Measurements from ENCODE around the gene ZFPM1.

Gene ZFPM1

GRCh38 chr16:88548131-88548874 lies 95.2 kb downstream of the ZFPM1 start:
- DNase-seq, result no peak

DNA sequence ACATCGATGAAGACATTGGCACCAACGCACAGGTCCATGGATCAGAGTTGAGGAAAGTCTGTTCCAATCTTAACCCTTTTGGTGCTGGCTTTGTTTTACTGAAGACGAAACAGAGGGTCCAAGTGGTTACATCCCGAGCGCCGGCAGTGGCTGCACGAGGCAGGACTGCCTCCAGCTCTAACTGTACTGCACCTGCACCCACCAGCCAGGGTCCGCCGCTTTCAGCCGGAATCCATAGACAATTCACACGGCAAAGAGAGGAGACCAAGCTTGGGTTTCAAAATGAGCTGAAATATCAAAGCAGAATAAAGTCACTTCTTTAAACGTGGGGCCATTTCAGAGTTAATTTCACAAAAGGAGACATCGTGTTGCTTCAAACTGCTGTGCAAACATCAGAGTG lies 95.9 kb downstream of the ZFPM1 start:
- no peak for DNase-seq

DNA sequence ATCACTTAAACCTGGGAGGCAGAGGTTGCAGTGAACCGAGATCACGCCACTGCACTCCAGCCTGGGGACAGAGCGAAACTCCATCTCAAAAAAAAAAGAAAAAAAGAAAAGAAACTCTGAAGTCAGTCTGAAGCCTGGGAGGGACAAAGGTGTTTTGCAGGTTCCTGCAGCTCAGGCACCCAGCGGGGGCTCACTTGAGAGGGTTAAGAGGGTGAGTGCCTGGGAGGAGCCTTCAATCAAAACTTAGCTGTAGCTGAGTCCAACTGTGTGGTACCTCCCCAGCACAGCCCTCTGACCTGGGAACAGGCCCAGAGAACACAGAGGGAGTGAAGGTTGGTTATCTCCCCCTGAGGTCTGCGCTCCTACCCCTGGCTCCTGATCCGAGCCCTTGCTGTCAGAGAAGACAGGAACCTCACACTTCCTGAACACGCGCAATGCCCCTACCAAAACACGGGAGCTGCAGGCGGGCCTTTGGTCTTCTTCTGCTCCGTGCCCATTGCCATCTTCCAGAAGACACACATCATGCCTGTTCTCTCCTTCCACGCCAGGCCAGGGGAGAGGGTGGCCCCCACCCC lies 96.7 kb downstream of the ZFPM1 start:
- DNase-seq, result no peak

GRCh38 chr16:88550246-88550661 lies 97.2 kb downstream of the ZFPM1 start:
- peak; percentile 6 for DNase-seq

- no peak for DNase-seq
These were observed 99.1 kb downstream of the ZFPM1 start for GRCh38 chr16:88552166-88552565.

DNA sequence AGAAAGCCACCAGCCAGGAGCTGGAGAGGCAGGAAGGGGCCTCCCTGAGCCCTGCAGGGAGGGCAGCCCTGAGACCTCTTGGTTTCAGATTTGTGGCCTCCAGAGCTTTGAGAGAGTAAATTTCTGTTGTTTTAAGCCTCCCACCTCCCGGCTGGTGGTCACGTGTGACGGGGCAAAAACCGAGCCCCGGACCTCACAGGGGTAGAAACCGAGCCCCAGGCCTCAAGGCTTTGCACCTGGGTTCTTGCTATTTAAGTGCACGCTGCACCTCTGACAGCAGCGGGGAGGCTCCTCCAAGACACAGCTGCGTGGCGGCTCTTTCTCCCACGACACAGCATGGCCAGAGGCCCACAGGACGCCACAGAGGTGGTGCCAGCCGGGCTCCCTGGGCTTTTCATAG lies 99.7 kb downstream of the ZFPM1 start:
- no peak for DNase-seq

DNA sequence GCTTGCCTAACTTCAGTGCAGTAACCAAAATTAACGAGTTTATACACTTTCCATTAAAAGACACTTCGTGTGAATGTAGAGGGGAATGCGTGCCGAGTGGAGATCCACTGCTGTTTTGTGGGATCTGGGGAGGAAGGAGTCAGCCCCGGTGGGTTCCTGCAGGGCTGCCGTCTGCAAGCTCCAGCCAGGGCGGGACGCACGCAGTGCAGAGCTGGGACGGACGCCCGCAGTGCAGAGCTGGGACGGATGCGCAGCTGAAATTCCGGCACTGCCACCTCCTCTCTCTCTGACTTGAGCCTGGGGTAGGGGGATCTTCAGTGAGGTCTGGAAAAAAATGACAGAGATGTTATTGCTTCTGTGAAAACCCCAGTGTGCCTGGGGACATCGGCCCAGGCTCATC lies 100.7 kb downstream of the ZFPM1 start:
- DNase-seq, result no peak

GRCh38 chr16:88554711-88555264 lies 101.7 kb downstream of the ZFPM1 start:
- DNase-seq, result no peak

GRCh38 chr16:88556294-88556988 lies 103.4 kb downstream of the ZFPM1 start:
- no peak for DNase-seq

DNA sequence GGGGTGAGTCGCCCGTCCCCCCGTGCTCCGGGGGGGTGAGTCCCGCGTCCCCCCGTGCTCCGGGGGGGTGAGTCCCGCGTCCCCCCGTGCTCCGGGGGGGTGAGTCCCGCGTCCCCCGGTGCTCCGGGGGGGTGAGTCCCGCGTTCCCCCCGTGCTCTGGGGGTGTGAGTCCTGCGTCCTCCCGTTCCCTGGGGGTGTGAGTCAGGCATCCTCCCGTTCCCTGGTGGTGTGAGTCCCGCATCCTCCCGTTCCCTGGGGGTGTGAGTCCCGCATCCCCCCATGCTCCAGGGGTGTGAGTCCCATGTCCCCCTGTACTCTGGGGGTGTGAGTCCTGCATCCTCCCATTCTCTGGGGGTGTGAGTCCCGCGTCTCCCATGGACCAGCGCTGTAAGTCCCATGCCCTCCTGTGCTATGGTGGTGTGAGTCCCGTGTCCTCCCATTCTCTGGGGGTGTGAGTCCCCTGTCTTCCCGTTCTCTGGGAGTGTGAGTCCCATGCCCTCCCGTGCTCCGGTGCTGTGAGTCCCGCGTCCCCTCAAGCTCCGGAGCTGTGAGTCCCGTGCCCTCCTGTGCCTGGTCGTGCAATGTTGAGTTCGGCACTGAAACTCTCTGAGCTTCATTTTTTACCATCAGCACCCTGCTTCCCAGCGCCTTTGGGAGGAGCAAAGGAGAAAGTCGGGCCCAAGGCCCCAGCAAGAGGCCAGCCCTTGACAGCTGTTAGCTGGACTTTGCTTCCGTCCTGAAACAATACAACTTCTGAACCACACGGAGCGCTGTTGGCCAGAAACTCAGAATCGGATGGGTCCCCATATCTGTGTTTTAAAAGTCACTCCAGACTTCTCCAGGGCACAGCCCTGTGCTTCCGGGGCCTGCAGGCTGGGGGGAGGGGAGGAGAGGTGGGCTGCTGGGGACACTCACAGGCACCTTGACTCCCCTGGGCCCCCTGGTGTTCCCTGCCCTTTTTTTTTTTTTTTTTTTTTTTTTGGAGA lies 105.7 kb downstream of the ZFPM1 start:
- peak; percentile 17 for DNase-seq

DNA sequence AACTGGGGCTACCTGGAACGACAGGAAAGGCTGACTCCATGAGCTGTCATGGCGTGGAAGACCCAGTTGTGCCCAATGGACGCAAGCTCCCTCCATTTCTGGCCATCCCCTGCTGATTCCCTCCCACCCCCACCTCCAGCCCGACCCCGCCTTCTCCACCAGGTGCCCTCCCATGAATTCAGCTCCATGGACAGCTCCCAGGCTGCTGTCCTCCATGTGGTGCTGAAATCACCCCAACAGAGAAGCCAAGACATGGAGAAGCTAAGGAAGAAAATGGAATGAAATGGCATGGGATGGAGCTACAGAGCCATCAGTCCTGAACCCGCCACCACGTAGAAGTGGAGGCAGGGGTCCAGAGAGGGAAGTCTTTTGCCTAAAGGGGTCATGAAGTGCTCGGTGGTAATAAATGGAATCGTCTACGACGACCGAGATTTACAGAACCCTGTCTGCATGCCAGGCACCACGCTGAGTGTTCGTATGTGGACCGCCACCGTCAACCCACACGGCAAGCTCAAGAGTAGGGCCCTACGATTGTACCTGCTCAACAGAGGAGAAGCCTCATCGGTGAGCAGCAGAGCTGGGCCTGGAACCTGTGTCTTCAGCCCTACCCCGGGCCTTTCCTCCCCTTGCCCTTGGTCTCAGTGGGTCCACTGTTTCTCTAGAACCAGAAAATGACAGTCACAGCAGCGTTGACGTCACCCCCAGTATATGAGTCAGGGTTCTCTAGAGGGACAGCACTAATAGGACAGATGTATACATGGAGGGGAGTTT lies 107.8 kb downstream of the ZFPM1 start:
- no peak for DNase-seq

- DNase-seq, result peak; percentile 21
These were observed 108.6 kb downstream of the ZFPM1 start for GRCh38 chr16:88561485-88562359.

DNA sequence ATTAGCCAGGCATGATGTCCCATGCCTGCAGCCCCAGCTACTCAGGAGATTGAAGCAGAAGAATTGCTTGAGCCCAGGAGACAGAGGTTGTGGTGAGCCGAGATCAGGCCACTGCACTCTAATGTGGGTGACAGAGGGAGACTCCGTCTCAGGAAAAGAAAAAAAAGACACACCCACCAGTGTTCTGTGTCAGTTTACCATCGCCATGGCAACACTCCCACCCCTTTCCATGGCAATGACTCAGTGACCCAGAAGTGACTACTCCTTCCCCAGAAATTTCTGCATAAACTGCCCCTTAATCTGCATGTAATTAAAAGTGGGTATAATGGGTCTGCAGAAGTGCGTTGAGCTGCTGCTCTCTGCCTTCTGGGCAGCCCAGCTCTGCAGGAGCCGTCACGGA lies 113.1 kb downstream of the ZFPM1 start:
- no peak for DNase-seq

GRCh38 chr16:88568710-88569613 lies 115.9 kb downstream of the ZFPM1 start:
- DNase-seq, result no peak

GRCh38 chr16:88569614-88569984 lies 116.5 kb downstream of the ZFPM1 start:
- no peak for DNase-seq

DNA sequence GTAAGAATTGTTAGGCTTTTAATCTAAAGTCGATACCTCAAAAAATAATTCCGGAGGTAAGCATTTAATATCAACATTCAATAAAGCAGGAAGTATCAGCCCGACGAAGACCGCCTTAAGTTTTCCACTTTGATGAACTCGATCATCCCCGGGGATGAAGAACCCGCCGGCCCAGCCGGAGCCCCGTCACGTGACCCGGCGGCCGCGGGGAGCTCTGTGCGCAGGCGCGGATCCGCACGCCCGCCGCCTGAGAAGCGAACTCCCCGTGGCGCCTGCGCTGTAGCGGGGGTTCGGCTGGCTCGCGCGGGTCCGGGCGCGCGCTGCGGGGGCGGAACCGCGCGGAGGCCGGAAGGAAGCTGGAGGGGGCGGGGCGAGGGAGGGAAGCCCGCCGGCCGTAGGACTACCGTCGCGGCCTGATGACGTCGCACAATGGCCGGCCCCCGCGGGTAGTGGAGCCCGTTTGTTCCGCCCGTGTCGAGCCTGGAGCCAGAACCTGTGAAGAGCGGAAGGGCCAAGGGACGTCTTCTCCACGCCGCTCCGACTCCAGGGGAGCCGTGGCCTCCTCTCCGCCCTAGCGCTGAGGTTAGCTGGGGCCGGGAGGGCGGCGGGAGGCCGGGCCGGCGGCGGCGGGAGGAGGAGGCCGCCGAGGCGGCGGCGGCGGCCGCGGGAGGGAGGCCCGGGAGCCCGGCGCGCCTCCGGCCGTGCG lies 117.1 kb downstream of the ZFPM1 start, which contains the start of gene ZC3H18:
Gene ZC3H18 (plus strand): TSS at position 419 of the 706 bp plus-strand sequence. CDS start 6,721 bp downstream, outside the sequence.
- DNase-seq, result peak; percentile 95

- no peak for DNase-seq
These were observed 117.6 kb downstream of the ZFPM1 start for GRCh38 chr16:88570691-88571092.

- no peak for DNase-seq
These were observed 122.2 kb downstream of the ZFPM1 start for GRCh38 chr16:88575251-88575650.

DNA sequence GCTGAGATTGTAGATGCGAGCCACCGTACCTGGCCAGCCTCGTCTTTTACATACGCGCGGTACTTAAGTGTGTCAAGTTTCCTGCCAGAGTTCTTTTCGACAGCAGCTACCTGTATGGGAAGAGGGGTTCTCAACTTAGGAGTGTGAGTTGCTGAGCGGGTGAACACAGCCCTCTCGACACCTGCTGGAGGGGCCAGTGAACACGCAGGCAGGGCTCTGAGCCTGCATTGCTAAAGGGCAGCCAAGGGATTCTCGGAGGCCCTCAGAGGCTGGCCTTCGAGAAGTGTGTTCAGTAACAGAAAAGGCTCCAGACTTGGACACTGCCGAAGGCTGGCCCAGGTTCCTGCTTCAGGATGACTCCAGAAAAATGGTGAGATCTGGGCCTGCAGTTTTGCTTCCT lies 123.2 kb downstream of the ZFPM1 start:
- no peak for DNase-seq
